ENCODE measurements around the gene LDB3. TPM values are rescaled to one million over a fixed set of nuclear protein-coding genes. Genes with fewer than 3 reads are reported as not detected.

LDB3 gene
- total RNA-seq, 2 experiments from 2014 or later = not detected

DNA sequence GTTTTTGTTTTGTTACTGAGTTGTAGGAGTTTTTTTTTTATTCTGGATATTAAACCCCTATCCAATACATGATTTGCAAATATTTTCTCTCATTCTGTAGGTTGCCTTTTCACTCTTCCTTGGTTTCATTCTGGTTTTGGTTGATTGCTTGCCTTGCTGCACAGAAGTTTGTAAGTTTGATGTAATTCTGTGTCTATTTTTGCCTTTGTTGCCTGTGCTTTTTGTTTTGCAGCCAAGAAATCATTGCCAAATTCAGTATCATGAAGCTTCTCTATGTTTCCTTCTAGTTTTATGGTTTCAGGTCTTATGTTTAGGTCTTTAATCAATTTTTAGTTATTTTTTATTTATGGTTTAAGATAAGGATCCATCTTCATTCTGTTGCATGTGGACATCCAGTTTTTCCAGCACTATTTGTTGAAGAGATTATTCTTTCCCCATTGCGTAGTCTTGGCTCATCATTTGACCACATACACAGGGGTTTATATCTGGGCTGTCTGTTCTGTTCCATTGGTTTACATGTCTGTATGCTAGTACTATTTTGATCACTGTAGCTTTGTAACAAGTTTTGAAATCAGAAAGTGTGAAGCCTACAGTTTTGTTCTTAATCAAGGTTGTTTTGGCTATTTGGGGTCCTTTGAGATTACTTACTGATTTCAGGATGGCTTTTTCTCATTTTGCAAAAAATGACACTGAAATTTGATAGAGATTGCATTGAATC lies 114.5 kb downstream of the LDB3 start:
- Mint-ChIP-seq H3K36me3 (peaks cover 22% of the 10 kb centered on the region), H3K27ac (no peak overlapping the region), H3K27me3 (peaks cover 4% of the 10 kb centered on the region), H3K4me3 (no peak overlapping the region), H3K9me3 (peaks cover 9% of the 10 kb centered on the region), H3K4me1 (peaks cover 2% of the 10 kb centered on the region)
- ATAC-seq (ENCODE audit: low read depth) = no peak
- POLR2A ChIA-PET = no interaction called here
- no peak for DNase-seq

DNA sequence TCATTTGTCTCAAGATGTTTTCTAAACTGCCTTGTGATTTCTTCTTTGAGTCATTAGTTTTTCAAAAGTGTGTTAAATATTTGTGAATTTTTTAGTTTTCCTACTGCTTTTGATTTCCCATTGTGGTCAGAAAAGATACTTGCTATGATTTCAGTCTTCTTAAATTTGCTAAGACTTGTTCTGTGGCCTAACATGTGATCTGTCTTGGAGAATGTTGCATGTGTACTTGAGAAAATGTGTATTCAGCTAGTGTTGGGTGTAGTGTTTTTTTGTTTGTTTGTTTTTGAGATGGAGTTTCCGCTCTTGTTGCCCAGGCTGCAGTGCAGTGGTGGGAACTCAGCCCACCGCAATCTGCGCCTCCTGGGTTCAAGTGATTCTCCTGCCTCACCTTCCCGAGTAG lies 116.7 kb downstream of the LDB3 start:
- H3K4me3 Mint-ChIP-seq = no peak overlapping the region
- H3K27me3 Mint-ChIP-seq = peaks cover 4% of the 10 kb centered on the region
- POLR2A ChIA-PET = interaction anchor here (0.6 kb wide), 1 partner anchor 12 kb away, joined by 4 read pairs; no protein-coding TSS in a partner anchor
- H3K27ac Mint-ChIP-seq = no peak overlapping the region
- H3K4me1 Mint-ChIP-seq = no peaks in the 10 kb centered on the region
- peaks cover 20% of the 10 kb centered on the region for H3K36me3 Mint-ChIP-seq
- ATAC-seq (ENCODE audit: low read depth) = no peak
- DNase-seq = no peak
- peaks cover 13% of the 10 kb centered on the region for H3K9me3 Mint-ChIP-seq

Other genes starting within 250 kb of the LDB3 start
- 10 to 100 TPM; 47.9 to 52.9 TPM for gene WAPL, start 146.7 kb upstream of the LDB3 start, total RNA-seq
- gene OPN4, start 14.0 kb upstream of the LDB3 start, total RNA-seq = not detected
- gene BMPR1A, start 88.1 kb downstream of the LDB3 start, total RNA-seq = 10 to 100 TPM; 13.3 to 15.0 TPM